Measurements from ENCODE around the gene MLST8.
"Not testable (repeated sequence)": the region's sequence is repeated elsewhere in the genome, so short reads cannot be mapped to it uniquely, and the experiment has no call there.

MLST8 gene

GRCh38 chr16:2233872-2234812 lies 28.9 kb downstream of the MLST8 start:
- FAIRE-seq = no peak

- no peak for FAIRE-seq
Measured at GRCh38 chr16:2234813-2235170, 29.5 kb downstream of the MLST8 start.

GRCh38 chr16:2235234-2235651 lies 30.0 kb downstream of the MLST8 start:
- no peak for FAIRE-seq

GRCh38 chr16:2235695-2236336 lies 30.6 kb downstream of the MLST8 start:
- FAIRE-seq = no peak

- FAIRE-seq = no peak
Measured at GRCh38 chr16:2236337-2237101, 31.3 kb downstream of the MLST8 start, which contains the start of gene DNASE1L2. TSS of gene DNASE1L2 (plus strand) at chr16:2236444. CDS start at chr16:2236817, 373 bp downstream.

- FAIRE-seq = no peak
Measured at GRCh38 chr16:2237102-2237482, 31.8 kb downstream of the MLST8 start.

GRCh38 chr16:2237493-2238149 lies 32.4 kb downstream of the MLST8 start:
- no peak for FAIRE-seq

GRCh38 chr16:2238150-2238837 lies 33.0 kb downstream of the MLST8 start:
- no peak for FAIRE-seq

- no peak for FAIRE-seq
Measured at GRCh38 chr16:2238838-2239675, 33.8 kb downstream of the MLST8 start.

GRCh38 chr16:2240331-2240730 lies 35.1 kb downstream of the MLST8 start:
- not testable (repeated sequence) for FAIRE-seq

GRCh38 chr16:2242598-2242997 lies 37.3 kb downstream of the MLST8 start:
- FAIRE-seq = no peak

- no peak for FAIRE-seq
Measured at GRCh38 chr16:2243031-2243528, 37.8 kb downstream of the MLST8 start.

- FAIRE-seq = no peak
Measured at GRCh38 chr16:2243781-2244180, 38.5 kb downstream of the MLST8 start.

GRCh38 chr16:2244301-2244700 lies 39.0 kb downstream of the MLST8 start:
- no peak for FAIRE-seq

- FAIRE-seq = no peak
Measured at GRCh38 chr16:2244926-2245795, 39.9 kb downstream of the MLST8 start.

GRCh38 chr16:2246301-2246885 lies 41.1 kb downstream of the MLST8 start:
- no peak for FAIRE-seq

GRCh38 chr16:2250652-2251295 lies 45.5 kb downstream of the MLST8 start:
- no peak for FAIRE-seq

GRCh38 chr16:2251296-2252111 lies 46.2 kb downstream of the MLST8 start, which contains the start of gene ECI1:
TSS of gene ECI1 (minus strand) at chr16:2251587. CDS start at chr16:2251566, 21 bp downstream.
- peak; percentile 84 for FAIRE-seq

All from TTC549 (cell line).